Liver (tissue), 9 donors: ENCODE data around the gene MICAL3. TPM values are rescaled to one million over a fixed set of nuclear protein-coding genes. Genes with fewer than 3 reads are reported as not detected.

Source experiments
- DNase-seq: peaks from one replicate; pipeline ENCODE4 v3.0.0-alpha.2; 2017; ENCODE audit warnings: low spot score
- H3K27ac ChIP-seq, 2 donors: one replicate each; pipeline ENCODE4 v1.7.0; 2013; ENCODE audit warnings: inconsistent platforms in 2 of 2, low read length in 2 of 2, control low read depth in 1 of 2, low read depth in 1 of 2, mild to moderate bottlenecking in 1 of 2
- H3K27me3 ChIP-seq, 4 donors: one replicate each; pipeline versions ENCODE4 v1.6.1 to v1.7.0; 2013; ENCODE audit warnings: low read length in 3 of 4, inconsistent platforms in 1 of 4, mild to moderate bottlenecking in 1 of 4, moderate library complexity in 1 of 4; ENCODE audit not compliant: control insufficient read depth in 4 of 4, insufficient read depth in 4 of 4
- H3K36me3 ChIP-seq, 4 donors: one replicate each; pipeline versions ENCODE4 v1.6.1 to v1.7.0; 2013; ENCODE audit warnings: low read length in 3 of 4, mild to moderate bottlenecking in 3 of 4, low read depth in 1 of 4, moderate library complexity in 1 of 4; ENCODE audit not compliant: control insufficient read depth in 4 of 4, insufficient read depth in 3 of 4
- H3K4me1 ChIP-seq, 4 donors: one replicate each; pipeline versions ENCODE4 v1.6.1 to v1.7.0; 2013; ENCODE audit warnings: low read length in 3 of 4, mild to moderate bottlenecking in 3 of 4, moderate library complexity in 1 of 4; ENCODE audit not compliant: control insufficient read depth in 4 of 4, insufficient read depth in 4 of 4
- H3K4me3 ChIP-seq, 3 donors: one replicate each; pipeline versions ENCODE4 v1.6.1 to v1.7.0; 2013; ENCODE audit warnings: low read length in 3 of 3, control low read depth in 1 of 3, low read depth in 1 of 3, mild to moderate bottlenecking in 1 of 3
- H3K9ac ChIP-seq, 2 donors: one replicate each; pipeline ENCODE4 v1.7.0; 2013; ENCODE audit warnings: low read length in 2 of 2, mild to moderate bottlenecking in 2 of 2, moderate library complexity in 2 of 2, control low read depth in 1 of 2, low read depth in 1 of 2
- H3K9me3 ChIP-seq, 4 donors: one replicate each; pipeline versions ENCODE4 v1.6.1 to v1.7.0; 2013; ENCODE audit warnings: low read length in 3 of 4; ENCODE audit not compliant: control insufficient read depth in 4 of 4
- CTCF ChIP-seq: fragments of 150-350 bp; IDR thresholded peaks from 2 replicates; pipeline ENCODE4 v1.5.1; 2017; ENCODE audit warnings: improper control_type of control experiment, low read depth, low read length; ENCODE audit not compliant: missing input control
- EGR1 ChIP-seq, 2 donors: IDR thresholded peaks; 2 replicates each; pipeline ENCODE4 v1.6.1; 2016 to 2018; ENCODE audit warnings: antibody characterized with exemption in 2 of 2, low read depth in 2 of 2
- FOXA1 ChIP-seq: IDR thresholded peaks from 2 replicates; pipeline ENCODE4 v1.6.1; 2016; ENCODE audit warnings: antibody characterized with exemption
- FOXA2 ChIP-seq: IDR thresholded peaks from 2 replicates; pipeline ENCODE4 v1.6.1; 2016; ENCODE audit warnings: antibody characterized with exemption
- HNF4A ChIP-seq, 2 donors: conservative IDR thresholded peaks; 2 replicates each; pipeline ENCODE4 v1.6.1; 2016; ENCODE audit warnings: antibody characterized with exemption in 2 of 2, mild to moderate bottlenecking in 2 of 2
- HNF4G ChIP-seq: IDR thresholded peaks from 2 replicates; pipeline ENCODE4 v1.6.1; 2016; ENCODE audit warnings: antibody characterized with exemption
- JUND ChIP-seq, 2 donors: IDR thresholded peaks; 2 replicates each; pipeline ENCODE4 v1.6.1; 2016; ENCODE audit warnings: antibody characterized with exemption in 2 of 2
- NR2F2 ChIP-seq: IDR thresholded peaks from 2 replicates; pipeline ENCODE4 v1.6.1; 2016; ENCODE audit warnings: antibody characterized with exemption
- RAD21 ChIP-seq, 2 donors: IDR thresholded peaks; 2 replicates each; pipeline ENCODE4 v1.6.1; 2016; ENCODE audit warnings: antibody characterized with exemption in 2 of 2, mild to moderate bottlenecking in 2 of 2
- RXRA ChIP-seq, 2 donors: IDR thresholded peaks; 2 replicates each; pipeline ENCODE4 v1.6.1; 2017 to 2018; ENCODE audit warnings: antibody characterized with exemption in 2 of 2, mild to moderate bottlenecking in 1 of 2
- SP1 ChIP-seq: IDR thresholded peaks from 2 replicates; pipeline ENCODE4 v1.6.1; 2018; ENCODE audit warnings: antibody characterized with exemption, mild to moderate bottlenecking
- TAF1 ChIP-seq: conservative IDR thresholded peaks from 2 replicates; pipeline ENCODE4 v1.6.1; 2016; ENCODE audit warnings: antibody characterized with exemption, mild to moderate bottlenecking
- YY1 ChIP-seq: IDR thresholded peaks from 2 replicates; pipeline ENCODE4 v1.6.1; 2016; ENCODE audit warnings: antibody characterized with exemption, mild to moderate bottlenecking
- ZBTB33 ChIP-seq: IDR thresholded peaks from 2 replicates; pipeline ENCODE4 v1.6.1; 2016; ENCODE audit warnings: antibody characterized with exemption
- WGBS: extraction: QIAGEN DNeasy Blood & Tissue Kit; methylation state at CpG from one replicate; pipeline ENCODE4 v1.1.7; 2013; 5-methylcytosine and 5-hydroxymethylcytosine counted together
- polyA plus RNA-seq, 2 donors: library from polyadenylated mRNA; stranded (reverse) in 1 of 2; unstranded in 1 of 2; fragments of 200-250 nt in 1 of 2; fragments of >200 nt in 1 of 2; fragmentation: Nextera tagmentation in 1 of 2; extraction: Ambion mirVana in 1 of 2; gene quantifications; one replicate each; pipeline versions ENCODE4 v1.2.1 to v1.2.3, GENCODE V29; 2013 to 2015
- total RNA-seq, 2 donors: library from RNA; depleted of rRNA; stranded (reverse); fragments of >200 nt; gene quantifications; one replicate each; pipeline ENCODE4 v1.2.3, GENCODE V29; 2014
- TF ChIP-seq, protein P1 (sequence below): IDR thresholded peaks from 2 replicates; pipeline ENCODE4 v1.6.1; 2016; ENCODE audit warnings: antibody characterized with exemption
- TF ChIP-seq, protein P2 (sequence below): IDR thresholded peaks from 2 replicates; pipeline ENCODE4 v1.6.1; 2016; ENCODE audit warnings: antibody characterized with exemption, mild to moderate bottlenecking
- TF ChIP-seq, protein P3 (sequence below): IDR thresholded peaks from 2 replicates; pipeline ENCODE4 v1.6.1; 2016; ENCODE audit warnings: antibody characterized with exemption
- donor health status: healthy.
- donor health status: healthy.
- donor health status: healthy.
- donor health status: healthy.
- donor health status: healthy.

The MICAL3 gene
- total and polyA plus RNA-seq, 4 donors = 6.4 to 38.4 (median 23.4) TPM

DNA sequence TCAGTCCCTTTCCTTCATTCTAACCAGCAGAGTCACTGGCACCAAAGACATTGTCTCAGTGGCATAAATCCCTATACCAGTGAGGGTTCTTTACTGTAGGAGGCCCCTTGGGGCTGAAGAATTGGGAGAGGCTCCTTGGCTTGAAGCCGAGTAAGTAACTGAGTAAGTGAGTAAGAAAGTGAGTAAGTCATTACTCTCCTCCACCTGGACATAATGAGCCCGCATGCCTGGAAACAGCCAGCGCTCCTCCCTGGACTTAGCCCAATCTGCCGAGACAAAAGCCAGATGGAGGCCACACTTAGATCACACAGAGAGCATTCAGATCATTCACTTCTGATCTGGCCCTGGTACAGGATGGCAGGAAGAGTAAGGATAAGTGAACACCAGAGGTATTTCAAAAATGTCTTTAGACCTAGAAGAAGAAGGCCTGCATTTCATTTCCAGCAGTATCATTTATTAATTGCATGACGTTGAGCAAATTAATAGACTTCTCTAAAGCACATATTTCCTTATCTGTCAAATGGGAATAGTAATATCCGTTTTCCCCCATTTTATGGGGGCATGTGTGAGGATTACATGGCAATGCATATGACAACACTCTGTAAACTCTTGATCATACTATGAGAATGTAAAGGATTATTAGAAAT, 8.2 kb upstream of the MICAL3 start (continued):
- no peak for TF ChIP-seq CTCF
- TF ChIP-seq EGR1 (IDR thresholded peaks at IDR 0.05; ENCODE audit: low read depth in 2 of 2) = no peak
- no peak for TF ChIP-seq RAD21 (IDR thresholded peaks at IDR 0.05)
- TF ChIP-seq NR2F2 = no peak
- no peak for TF ChIP-seq FOXA2

DNA sequence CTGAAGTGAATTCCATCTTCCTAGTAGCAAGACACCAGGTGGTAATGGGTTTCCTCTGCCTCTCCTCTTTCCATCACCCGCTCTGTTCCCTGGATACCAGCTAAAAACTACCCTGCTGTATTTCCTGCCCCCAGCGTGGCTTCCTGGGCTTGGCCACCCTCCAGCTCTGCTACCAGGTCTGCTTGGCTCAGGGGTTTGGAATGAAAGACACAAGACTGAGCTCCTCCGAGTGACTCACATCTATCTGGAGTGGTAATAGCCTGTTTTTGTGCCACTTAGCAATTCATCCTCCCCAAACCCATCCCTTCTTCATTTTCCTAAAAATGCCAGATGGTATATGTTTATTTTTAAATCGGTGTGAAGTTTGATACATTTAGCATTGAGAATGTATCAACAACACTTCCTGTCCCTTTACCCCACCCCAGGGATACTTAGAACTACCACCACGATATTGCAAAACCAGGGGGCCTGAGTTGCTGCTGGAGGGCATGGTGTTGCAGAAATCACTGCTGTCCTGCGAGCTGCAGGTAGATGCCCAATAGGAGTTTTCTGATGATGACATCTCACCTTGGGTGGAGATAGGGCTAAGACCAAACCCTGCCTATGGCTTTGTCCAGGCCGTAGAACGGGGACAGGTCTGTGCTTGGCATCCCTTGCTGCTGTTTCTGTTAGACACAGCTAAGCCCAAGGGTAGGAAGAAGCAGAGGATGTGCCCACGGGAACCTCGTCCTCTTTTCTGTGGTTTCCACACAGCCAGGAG, 7.5 kb upstream of the MICAL3 start:
- TF ChIP-seq, protein P1, sequence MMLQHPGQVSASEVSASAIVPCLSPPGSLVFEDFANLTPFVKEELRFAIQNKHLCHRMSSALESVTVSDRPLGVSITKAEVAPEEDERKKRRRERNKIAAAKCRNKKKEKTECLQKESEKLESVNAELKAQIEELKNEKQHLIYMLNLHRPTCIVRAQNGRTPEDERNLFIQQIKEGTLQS = no peak
- TF ChIP-seq CTCF = no peak
- no peak for TF ChIP-seq JUND (IDR thresholded peaks at IDR 0.05)
- no peak for TF ChIP-seq FOXA1
- no peak for TF ChIP-seq TAF1
- no peak for TF ChIP-seq HNF4A (conservative IDR thresholded peaks at IDR 0.05)
- TF ChIP-seq FOXA2 = no peak
- TF ChIP-seq, protein P2, sequence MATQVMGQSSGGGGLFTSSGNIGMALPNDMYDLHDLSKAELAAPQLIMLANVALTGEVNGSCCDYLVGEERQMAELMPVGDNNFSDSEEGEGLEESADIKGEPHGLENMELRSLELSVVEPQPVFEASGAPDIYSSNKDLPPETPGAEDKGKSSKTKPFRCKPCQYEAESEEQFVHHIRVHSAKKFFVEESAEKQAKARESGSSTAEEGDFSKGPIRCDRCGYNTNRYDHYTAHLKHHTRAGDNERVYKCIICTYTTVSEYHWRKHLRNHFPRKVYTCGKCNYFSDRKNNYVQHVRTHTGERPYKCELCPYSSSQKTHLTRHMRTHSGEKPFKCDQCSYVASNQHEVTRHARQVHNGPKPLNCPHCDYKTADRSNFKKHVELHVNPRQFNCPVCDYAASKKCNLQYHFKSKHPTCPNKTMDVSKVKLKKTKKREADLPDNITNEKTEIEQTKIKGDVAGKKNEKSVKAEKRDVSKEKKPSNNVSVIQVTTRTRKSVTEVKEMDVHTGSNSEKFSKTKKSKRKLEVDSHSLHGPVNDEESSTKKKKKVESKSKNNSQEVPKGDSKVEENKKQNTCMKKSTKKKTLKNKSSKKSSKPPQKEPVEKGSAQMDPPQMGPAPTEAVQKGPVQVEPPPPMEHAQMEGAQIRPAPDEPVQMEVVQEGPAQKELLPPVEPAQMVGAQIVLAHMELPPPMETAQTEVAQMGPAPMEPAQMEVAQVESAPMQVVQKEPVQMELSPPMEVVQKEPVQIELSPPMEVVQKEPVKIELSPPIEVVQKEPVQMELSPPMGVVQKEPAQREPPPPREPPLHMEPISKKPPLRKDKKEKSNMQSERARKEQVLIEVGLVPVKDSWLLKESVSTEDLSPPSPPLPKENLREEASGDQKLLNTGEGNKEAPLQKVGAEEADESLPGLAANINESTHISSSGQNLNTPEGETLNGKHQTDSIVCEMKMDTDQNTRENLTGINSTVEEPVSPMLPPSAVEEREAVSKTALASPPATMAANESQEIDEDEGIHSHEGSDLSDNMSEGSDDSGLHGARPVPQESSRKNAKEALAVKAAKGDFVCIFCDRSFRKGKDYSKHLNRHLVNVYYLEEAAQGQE = no peak
- TF ChIP-seq ZBTB33 = no peak
- no peak for TF ChIP-seq RXRA (IDR thresholded peaks at IDR 0.05)
- TF ChIP-seq, protein P3, sequence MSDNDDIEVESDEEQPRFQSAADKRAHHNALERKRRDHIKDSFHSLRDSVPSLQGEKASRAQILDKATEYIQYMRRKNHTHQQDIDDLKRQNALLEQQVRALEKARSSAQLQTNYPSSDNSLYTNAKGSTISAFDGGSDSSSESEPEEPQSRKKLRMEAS = no peak
- no peak for TF ChIP-seq HNF4G
- TF ChIP-seq SP1 = no peak
- no peak for TF ChIP-seq YY1
- TF ChIP-seq NR2F2 = no peak
- 86% methylated on average over 10 of the region's 10 CpGs for WGBS
- Histone ChIP-seq H3K27ac (no peak overlapping the region), H3K36me3 (no peaks in the 10 kb centered on the region), H3K4me1 (no peaks in the 10 kb centered on the region), H3K9me3 (no peaks in the 10 kb centered on the region), H3K27me3 (no peaks in the 10 kb centered on the region), H3K9ac (no peak overlapping the region), H3K4me3 (no peak overlapping the region)
- no peak for DNase-seq
